ENCODE results near the gene COP1. TPM values are rescaled to one million over a fixed set of nuclear protein-coding genes. Genes with fewer than 3 reads are reported as not detected.

COP1 gene
- total and polyA plus RNA-seq, 4 experiments from 2014 or later = 38.4 to 45.1 (median 44.1) TPM

GRCh38 chr1:176199707-176200106 lies 7.4 kb downstream of the COP1 start:
- H3K27me3 Mint-ChIP-seq = no peaks in the 10 kb centered on the region
- no peak overlapping the region for H3K27ac Mint-ChIP-seq
- H3K4me3 Mint-ChIP-seq = peak overlapping the region in 3 of 8 donors; percentile 31 to 65 (median 35)
- H3K4me1 Mint-ChIP-seq = peaks cover 51 to 88% (median 70%) of the 10 kb centered on the region in 4 donors
- no peak for DNase-seq
- Histone ChIP-seq H3K4me3 (ENCODE audit: low read length in 2 of 2) (no peak overlapping the region), H3K9me3 (ENCODE audit: control insufficient read depth in 1 of 2, low read length in 2 of 2) (no peaks in the 10 kb centered on the region), H3K4me1 (ENCODE audit: insufficient read depth, low read length) (peaks cover 81% of the 10 kb centered on the region), H3K36me3 (ENCODE audit: insufficient read depth, low read length) (no peaks in the 10 kb centered on the region), H3K27me3 (ENCODE audit: insufficient read depth, low read length) (no peaks in the 10 kb centered on the region), H3K27ac (ENCODE audit: low read depth, low read length) (no peak overlapping the region)
- peaks cover 5 to 7% of the 10 kb centered on the region in 2 donors for H3K36me3 Mint-ChIP-seq
- H3K9me3 Mint-ChIP-seq = no peaks in the 10 kb centered on the region
- CTCF ChIA-PET (ENCODE audit: partially characterized antibody) = no interaction called here
- intact Hi-C loops (cut with micrococcal nuclease) = loop anchor here (10.0 kb wide), 1 partner anchor 995 kb away; no protein-coding TSS in a partner anchor
- POLR2A ChIA-PET (ENCODE audit: partially characterized antibody) = no interaction called here

DNA sequence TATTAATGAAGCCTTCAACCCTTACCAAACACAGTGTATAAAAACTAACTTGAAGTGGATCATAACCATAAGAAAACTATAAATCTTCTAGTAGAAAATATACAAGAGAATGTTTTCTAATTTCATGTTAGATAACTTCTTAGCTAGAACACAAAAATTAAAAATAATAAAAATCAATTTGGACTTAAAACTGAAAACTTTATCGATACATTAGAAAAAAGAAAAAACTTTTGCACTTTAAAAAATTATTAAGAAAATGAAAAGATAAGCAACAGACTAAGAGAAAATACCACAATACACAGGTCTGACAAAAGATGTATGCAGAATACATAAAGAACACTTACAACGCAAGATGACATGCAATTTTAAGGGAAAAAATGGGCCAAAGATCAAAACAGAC lies 8.7 kb downstream of the COP1 start:
- Histone ChIP-seq H3K4me3 (ENCODE audit: low read length in 2 of 2) (no peak overlapping the region), H3K36me3 (ENCODE audit: insufficient read depth, low read length) (no peaks in the 10 kb centered on the region), H3K4me1 (ENCODE audit: insufficient read depth, low read length) (peaks cover 68% of the 10 kb centered on the region), H3K9me3 (ENCODE audit: control insufficient read depth in 1 of 2, low read length in 2 of 2) (no peaks in the 10 kb centered on the region), H3K27ac (ENCODE audit: low read depth, low read length) (no peak overlapping the region), H3K27me3 (ENCODE audit: insufficient read depth, low read length) (no peaks in the 10 kb centered on the region)
- peak overlapping the region in 4 of 8 donors; percentile 25 to 62 (median 32) for H3K4me3 Mint-ChIP-seq
- intact Hi-C loops (cut with micrococcal nuclease) = no loop called here
- H3K4me1 Mint-ChIP-seq = peaks cover 53 to 88% (median 70%) of the 10 kb centered on the region in 4 donors
- H3K27me3 Mint-ChIP-seq = no peaks in the 10 kb centered on the region
- no peak overlapping the region for H3K27ac Mint-ChIP-seq
- no peak for DNase-seq
- H3K9me3 Mint-ChIP-seq = peaks cover 0 to 3% (median 0%) of the 10 kb centered on the region in 8 donors
- POLR2A ChIA-PET (ENCODE audit: partially characterized antibody) = no interaction called here
- H3K36me3 Mint-ChIP-seq = peaks cover 7 to 13% of the 10 kb centered on the region in 2 donors
- CTCF ChIA-PET (ENCODE audit: partially characterized antibody) = no interaction called here

- DNase-seq = no peak
- Mint-ChIP-seq H3K9me3 (peaks cover 0 to 3% (median 0%) of the 10 kb centered on the region in 8 donors), H3K4me1 (peaks cover 58 to 92% (median 76%) of the 10 kb centered on the region in 4 donors), H3K27ac (peak overlapping the region in 2 of 7 donors; percentile 6 to 62), H3K4me3 (peak overlapping the region; percentile 59 to 86 (median 78)), H3K36me3 (peaks cover 7 to 13% of the 10 kb centered on the region in 2 donors), H3K27me3 (no peaks in the 10 kb centered on the region)
- Histone ChIP-seq H3K36me3 (ENCODE audit: insufficient read depth, low read length) (no peaks in the 10 kb centered on the region), H3K27me3 (ENCODE audit: insufficient read depth, low read length) (no peaks in the 10 kb centered on the region), H3K4me3 (ENCODE audit: low read length in 2 of 2) (no peak overlapping the region), H3K4me1 (ENCODE audit: insufficient read depth, low read length) (peaks cover 65% of the 10 kb centered on the region), H3K27ac (ENCODE audit: low read depth, low read length) (no peak overlapping the region), H3K9me3 (ENCODE audit: control insufficient read depth in 1 of 2, low read length in 2 of 2) (no peaks in the 10 kb centered on the region)
- intact Hi-C loops (cut with micrococcal nuclease) = loop anchor here (1.0 kb wide), 1 partner anchor 10 kb away; no protein-coding TSS in a partner anchor
- POLR2A ChIA-PET (ENCODE audit: partially characterized antibody) = interaction anchor here (0.7 kb wide), 1 partner anchor 9 kb away, joined by 4 read pairs; no protein-coding TSS in a partner anchor
- CTCF ChIA-PET (ENCODE audit: partially characterized antibody) = no interaction called here
Observed at GRCh38 chr1:176196728-176197127, 10.4 kb downstream of the COP1 start.

- Mint-ChIP-seq H3K4me1 (peaks cover 57 to 89% (median 75%) of the 10 kb centered on the region in 4 donors), H3K4me3 (peak overlapping the region in 3 of 8 donors; percentile 37 to 64 (median 43)), H3K36me3 (peaks cover 5 to 17% of the 10 kb centered on the region in 2 donors), H3K9me3 (peaks cover 0 to 3% (median 0%) of the 10 kb centered on the region in 8 donors), H3K27ac (no peak overlapping the region), H3K27me3 (no peaks in the 10 kb centered on the region)
- Histone ChIP-seq H3K36me3 (ENCODE audit: insufficient read depth, low read length) (no peaks in the 10 kb centered on the region), H3K4me3 (ENCODE audit: low read length in 2 of 2) (no peak overlapping the region), H3K9me3 (ENCODE audit: control insufficient read depth in 1 of 2, low read length in 2 of 2) (no peaks in the 10 kb centered on the region), H3K4me1 (ENCODE audit: insufficient read depth, low read length) (peaks cover 54% of the 10 kb centered on the region), H3K27me3 (ENCODE audit: insufficient read depth, low read length) (no peaks in the 10 kb centered on the region), H3K27ac (ENCODE audit: low read depth, low read length) (no peak overlapping the region)
- CTCF ChIA-PET (ENCODE audit: partially characterized antibody) = interaction anchor here (1.6 kb wide), 1 partner anchor 10 kb away, joined by 5 read pairs; no protein-coding TSS in a partner anchor
- intact Hi-C loops (cut with micrococcal nuclease) = no loop called here
- POLR2A ChIA-PET (ENCODE audit: partially characterized antibody) = no interaction called here
- no peak for DNase-seq
Observed at GRCh38 chr1:176195547-176195946, 11.5 kb downstream of the COP1 start.

GRCh38 chr1:176193663-176194062 lies 13.4 kb downstream of the COP1 start:
- Mint-ChIP-seq H3K27ac (no peak overlapping the region), H3K4me1 (peaks cover 56 to 87% (median 72%) of the 10 kb centered on the region in 4 donors), H3K36me3 (peaks cover 5 to 17% of the 10 kb centered on the region in 2 donors), H3K9me3 (peaks cover 0 to 4% (median 0%) of the 10 kb centered on the region in 8 donors), H3K4me3 (peak overlapping the region in 1 of 8 donors; percentile 26), H3K27me3 (no peaks in the 10 kb centered on the region)
- no peaks in the 10 kb centered on the region for H3K27me3 ChIP-seq (ENCODE audit: insufficient read depth, low read length)
- DNase-seq = no peak
- no peak overlapping the region for H3K27ac ChIP-seq (ENCODE audit: low read depth, low read length)
- peaks cover 45% of the 10 kb centered on the region for H3K4me1 ChIP-seq (ENCODE audit: insufficient read depth, low read length)
- ChIA-PET CTCF (ENCODE audit: partially characterized antibody) (no interaction called here), POLR2A (ENCODE audit: partially characterized antibody) (no interaction called here)
- H3K4me3 ChIP-seq (ENCODE audit: low read length in 2 of 2) = no peak overlapping the region
- H3K36me3 ChIP-seq (ENCODE audit: insufficient read depth, low read length) = no peaks in the 10 kb centered on the region
- intact Hi-C loops (cut with micrococcal nuclease) = no loop called here
- H3K9me3 ChIP-seq (ENCODE audit: control insufficient read depth in 1 of 2, low read length in 2 of 2) = no peaks in the 10 kb centered on the region

DNA sequence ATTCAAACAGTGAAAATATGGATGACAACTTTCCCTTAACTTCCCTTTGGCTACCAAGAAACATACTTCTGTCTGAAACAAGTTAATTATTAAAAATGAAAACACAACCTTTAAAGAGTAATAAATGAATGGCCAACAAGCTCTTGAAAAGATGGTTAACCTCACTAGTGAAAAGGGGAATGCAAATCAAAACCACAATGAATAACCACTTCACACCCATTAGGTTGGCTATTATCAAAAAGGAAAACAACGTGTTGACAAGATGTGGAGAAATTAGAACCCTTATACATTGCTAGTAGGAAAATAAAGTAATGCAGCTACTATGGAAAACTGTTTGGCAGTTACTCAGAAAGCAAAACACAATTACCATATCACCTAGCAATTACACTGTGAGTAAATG lies 14.1 kb downstream of the COP1 start:
- intact Hi-C loops (cut with micrococcal nuclease) = no loop called here
- Histone ChIP-seq H3K27ac (ENCODE audit: low read depth, low read length) (no peak overlapping the region), H3K27me3 (ENCODE audit: insufficient read depth, low read length) (no peaks in the 10 kb centered on the region), H3K9me3 (ENCODE audit: control insufficient read depth in 1 of 2, low read length in 2 of 2) (no peaks in the 10 kb centered on the region), H3K4me3 (ENCODE audit: low read length in 2 of 2) (no peak overlapping the region), H3K4me1 (ENCODE audit: insufficient read depth, low read length) (peaks cover 48% of the 10 kb centered on the region), H3K36me3 (ENCODE audit: insufficient read depth, low read length) (no peaks in the 10 kb centered on the region)
- Mint-ChIP-seq H3K36me3 (peaks cover 6 to 16% of the 10 kb centered on the region in 2 donors), H3K4me1 (peaks cover 56 to 88% (median 72%) of the 10 kb centered on the region in 4 donors), H3K27ac (no peak overlapping the region), H3K27me3 (no peaks in the 10 kb centered on the region), H3K4me3 (peak overlapping the region in 3 of 8 donors; percentile 8 to 53 (median 29)), H3K9me3 (peaks cover 0 to 6% (median 0%) of the 10 kb centered on the region in 8 donors)
- CTCF ChIA-PET (ENCODE audit: partially characterized antibody) = no interaction called here
- DNase-seq = no peak
- POLR2A ChIA-PET (ENCODE audit: partially characterized antibody) = no interaction called here

DNA sequence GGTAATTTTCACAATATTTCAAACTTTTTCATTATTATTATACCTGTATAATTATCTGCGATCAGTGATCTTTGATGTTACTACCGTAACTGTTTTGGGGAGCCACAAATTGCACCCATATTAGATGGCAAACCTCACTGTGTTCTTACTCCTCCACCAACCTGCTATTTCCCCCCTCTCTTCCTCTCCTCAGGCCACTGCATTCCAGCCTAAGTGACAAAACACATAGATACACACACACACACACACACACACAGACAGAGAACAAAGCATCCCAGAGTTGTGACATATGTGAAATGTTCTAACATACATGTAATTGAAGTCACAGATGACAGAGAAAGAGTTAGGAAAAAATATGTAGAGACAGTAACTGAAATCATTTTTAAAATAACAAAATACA lies 18.5 kb downstream of the COP1 start:
- Histone ChIP-seq H3K27ac (ENCODE audit: low read depth, low read length) (no peak overlapping the region), H3K4me3 (ENCODE audit: low read length in 2 of 2) (no peak overlapping the region), H3K27me3 (ENCODE audit: insufficient read depth, low read length) (no peaks in the 10 kb centered on the region), H3K36me3 (ENCODE audit: insufficient read depth, low read length) (no peaks in the 10 kb centered on the region), H3K9me3 (ENCODE audit: control insufficient read depth in 1 of 2, low read length in 2 of 2) (no peaks in the 10 kb centered on the region), H3K4me1 (ENCODE audit: insufficient read depth, low read length) (peaks cover 48% of the 10 kb centered on the region)
- H3K4me1 Mint-ChIP-seq = peaks cover 51 to 74% (median 64%) of the 10 kb centered on the region in 4 donors
- ChIA-PET CTCF (ENCODE audit: partially characterized antibody) (no interaction called here), POLR2A (ENCODE audit: partially characterized antibody) (no interaction called here)
- intact Hi-C loops (cut with micrococcal nuclease) = no loop called here
- H3K4me3 Mint-ChIP-seq = peak overlapping the region in 6 of 8 donors; percentile 1 to 71 (median 31)
- no peak for DNase-seq
- H3K27ac Mint-ChIP-seq = peak overlapping the region in 4 of 7 donors; percentile 2 to 53 (median 30)
- H3K27me3 Mint-ChIP-seq = no peaks in the 10 kb centered on the region
- H3K9me3 Mint-ChIP-seq = peaks cover 0 to 4% (median 0%) of the 10 kb centered on the region in 8 donors
- peaks cover 7 to 14% of the 10 kb centered on the region in 2 donors for H3K36me3 Mint-ChIP-seq
